GM18502 (cell line): ENCODE measurements around the gene TFPT.
A peak's percentile ranks its signal among the peaks of the same experiment; 100 is the strongest.

Experiments
- ATAC-seq: cut with Tn5 transposase; IDR thresholded peaks from one replicate; pipeline ENCODE4 v1.9.1; 2021; ENCODE audit warnings: mild to moderate bottlenecking; ENCODE audit not compliant: unreplicated experiment, poor library complexity

The TFPT gene

DNA sequence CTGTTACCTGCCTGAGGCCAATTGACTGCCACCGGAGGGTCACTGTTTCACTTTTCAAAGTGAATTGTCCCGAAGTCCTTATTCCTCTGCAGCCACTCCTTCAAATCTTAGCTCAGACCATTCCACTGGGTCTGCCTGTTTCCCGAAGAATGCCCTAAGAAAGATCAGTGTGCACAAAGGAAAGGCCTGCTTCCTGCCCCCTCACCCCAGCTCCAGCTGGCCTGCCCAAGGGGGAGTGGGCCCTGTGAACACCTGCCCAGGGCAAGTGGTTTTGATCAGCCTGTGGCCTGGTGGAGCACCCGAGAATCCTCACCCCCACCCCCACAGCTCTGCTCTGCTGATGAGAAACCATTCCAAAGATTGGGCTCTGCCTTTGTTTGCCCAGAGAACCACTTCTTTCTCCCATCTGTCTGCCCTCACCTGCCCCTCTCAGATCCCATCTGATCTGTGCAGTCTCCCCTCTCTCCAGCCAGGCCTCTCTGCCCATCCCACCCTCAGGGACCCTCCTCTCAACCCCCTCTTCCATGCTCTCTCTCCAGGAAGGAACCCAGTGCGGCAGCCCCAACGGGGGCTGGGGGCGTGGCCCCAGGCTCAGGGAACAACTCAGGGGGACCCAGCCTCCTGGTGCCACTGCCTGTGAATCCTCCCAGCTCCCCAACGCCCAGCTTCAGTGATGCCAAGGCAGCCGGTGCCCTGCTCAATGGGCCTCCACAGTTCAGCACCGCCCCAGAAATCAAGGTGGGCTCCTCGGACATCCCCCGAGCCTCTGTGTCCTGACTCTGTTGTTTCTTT lies 33.8 kb upstream of the TFPT start:
- no peak for ATAC-seq

DNA sequence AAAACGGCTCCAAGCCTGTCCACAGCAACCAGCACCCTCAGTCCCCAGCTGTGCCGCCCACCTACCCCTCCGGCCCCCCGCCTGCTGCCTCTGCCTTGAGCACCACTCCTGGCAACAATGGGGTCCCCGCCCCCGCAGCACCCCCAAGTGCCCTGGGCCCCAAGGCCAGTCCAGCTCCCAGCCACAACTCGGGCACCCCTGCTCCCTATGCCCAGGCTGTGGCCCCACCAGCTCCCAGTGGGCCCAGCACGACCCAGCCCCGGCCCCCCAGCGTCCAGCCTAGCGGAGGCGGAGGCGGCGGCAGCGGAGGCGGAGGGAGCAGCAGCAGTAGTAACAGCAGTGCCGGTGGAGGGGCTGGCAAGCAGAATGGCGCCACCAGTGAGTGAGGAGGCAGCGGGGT lies 32.7 kb upstream of the TFPT start:
- no peak for ATAC-seq

DNA sequence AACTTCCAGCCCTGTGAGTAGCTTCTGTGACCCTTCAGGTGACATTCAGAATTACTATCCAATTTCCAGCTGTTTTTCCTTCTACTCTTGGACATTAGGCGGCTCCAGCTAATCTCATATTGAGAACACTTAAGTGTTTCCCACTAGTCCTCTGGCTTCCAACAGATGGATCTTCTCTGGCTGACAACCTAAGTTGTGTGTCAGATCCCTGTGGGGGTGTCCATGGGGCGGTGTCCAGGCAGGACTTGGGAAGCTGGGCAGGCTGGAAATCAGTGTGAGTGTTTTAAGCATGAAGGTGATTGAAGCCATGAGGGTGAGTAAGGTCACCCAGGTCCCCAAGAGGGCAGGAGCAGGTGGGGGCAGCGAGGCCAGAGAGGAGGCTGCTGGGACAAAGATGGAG lies 32.2 kb upstream of the TFPT start:
- no peak for ATAC-seq

DNA sequence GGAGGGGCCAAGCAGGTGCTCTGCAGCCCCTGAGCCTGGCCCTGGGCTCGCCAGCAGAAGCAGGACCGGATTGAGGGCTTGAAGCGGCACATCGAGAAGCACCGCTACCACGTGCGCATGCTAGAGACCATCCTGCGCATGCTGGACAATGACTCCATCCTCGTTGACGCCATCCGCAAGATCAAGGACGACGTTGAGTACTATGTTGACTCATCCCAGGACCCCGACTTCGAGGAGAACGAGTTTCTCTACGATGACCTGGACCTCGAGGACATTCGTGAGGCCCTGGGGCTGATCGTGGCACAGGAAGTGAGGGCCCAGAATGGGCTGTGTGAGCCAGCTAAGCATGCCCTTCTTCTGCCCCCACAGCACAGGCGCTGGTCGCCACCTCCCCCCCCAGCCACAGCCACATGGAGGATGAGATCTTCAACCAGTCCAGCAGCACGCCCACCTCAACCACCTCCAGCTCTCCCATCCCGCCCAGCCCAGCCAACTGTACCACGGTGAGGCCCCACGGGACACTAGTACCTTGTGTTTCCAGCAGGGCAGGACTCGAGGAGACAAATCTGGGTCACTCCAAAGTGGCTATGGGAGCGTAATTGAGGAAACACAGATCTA lies 30.2 kb upstream of the TFPT start:
- ATAC-seq, result no peak

DNA sequence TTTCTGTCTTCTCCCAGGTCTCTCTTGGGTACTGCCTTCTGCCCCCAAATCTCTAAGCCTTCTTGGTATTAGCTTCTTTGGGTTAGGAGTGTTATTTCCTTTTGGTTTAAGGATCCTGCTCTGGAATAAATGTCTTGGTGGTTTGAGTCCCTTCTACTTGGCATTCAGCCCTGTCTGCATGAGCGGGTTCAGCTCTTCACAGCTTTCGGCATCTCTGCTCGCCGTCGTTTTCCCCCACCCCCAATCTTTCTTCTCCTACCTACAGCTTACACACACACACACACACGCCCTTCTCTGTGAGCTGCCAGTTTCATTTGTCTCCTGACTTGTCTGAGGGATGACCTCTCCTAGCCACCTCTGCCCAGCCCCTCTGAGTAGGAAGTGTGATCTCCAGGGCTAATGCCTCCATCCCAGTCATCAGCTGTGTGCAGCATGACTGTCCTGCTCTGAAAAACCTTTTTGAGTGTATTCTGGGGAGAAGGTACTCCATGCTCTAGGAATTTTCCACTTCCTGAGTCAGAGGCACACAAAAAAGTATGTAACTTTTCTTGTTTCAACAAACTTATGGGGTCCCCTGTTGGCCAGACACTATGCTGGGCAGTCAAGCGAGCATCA lies 26.8 kb upstream of the TFPT start:
- ATAC-seq, result no peak

- ATAC-seq, result no peak
Measured at GRCh38 chr19:54141356-54141755, 25.9 kb upstream of the TFPT start.

DNA sequence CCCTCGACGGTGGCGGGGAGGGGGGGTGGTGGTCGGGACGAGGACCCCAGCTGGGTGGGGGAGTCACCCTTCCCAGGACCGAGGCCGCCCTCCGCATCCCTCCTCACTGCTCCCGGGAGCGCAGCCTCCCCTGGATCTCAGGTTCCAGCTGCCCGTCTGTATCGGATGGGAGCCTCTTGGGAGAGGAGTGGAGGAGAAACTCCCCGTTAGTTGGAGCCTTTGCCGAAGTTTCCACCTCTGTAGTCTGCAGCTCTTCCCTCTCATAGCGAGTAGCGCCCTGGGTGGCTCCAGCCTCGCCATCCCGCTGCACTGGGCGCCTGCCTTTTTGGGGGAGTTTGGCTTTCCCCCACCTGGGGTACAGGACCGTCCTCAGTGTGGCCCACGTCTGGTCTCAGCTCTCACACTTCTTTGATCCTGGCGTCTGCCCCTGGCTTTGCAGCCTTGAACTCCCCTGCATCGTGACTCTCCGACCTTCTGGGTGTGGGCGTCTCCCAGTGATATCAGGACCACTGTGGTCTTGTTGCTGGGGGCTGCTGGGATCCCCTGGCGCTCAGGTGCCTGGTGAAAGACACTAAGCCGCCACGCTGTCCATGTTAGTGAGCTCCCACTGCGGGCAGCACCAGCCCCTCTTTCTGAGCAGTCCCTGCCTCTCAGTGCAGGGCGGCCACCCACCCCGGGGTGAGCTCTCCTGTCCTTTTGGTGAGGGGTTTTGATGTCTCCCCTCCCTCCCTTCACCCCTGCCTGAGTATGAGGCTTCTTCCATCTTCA lies 23.2 kb upstream of the TFPT start:
- no peak for ATAC-seq

- ATAC-seq, result no peak
Measured at GRCh38 chr19:54137699-54138488, 22.4 kb upstream of the TFPT start, which contains the start of gene CNOT3. Gene CNOT3, plus strand, starts transcription at chr19:54137762. Its CDS starts 5,217 bp downstream, at chr19:54142979.

GRCh38 chr19:54136864-54137698 lies 21.6 kb upstream of the TFPT start:
- peak; percentile 81 for ATAC-seq

DNA sequence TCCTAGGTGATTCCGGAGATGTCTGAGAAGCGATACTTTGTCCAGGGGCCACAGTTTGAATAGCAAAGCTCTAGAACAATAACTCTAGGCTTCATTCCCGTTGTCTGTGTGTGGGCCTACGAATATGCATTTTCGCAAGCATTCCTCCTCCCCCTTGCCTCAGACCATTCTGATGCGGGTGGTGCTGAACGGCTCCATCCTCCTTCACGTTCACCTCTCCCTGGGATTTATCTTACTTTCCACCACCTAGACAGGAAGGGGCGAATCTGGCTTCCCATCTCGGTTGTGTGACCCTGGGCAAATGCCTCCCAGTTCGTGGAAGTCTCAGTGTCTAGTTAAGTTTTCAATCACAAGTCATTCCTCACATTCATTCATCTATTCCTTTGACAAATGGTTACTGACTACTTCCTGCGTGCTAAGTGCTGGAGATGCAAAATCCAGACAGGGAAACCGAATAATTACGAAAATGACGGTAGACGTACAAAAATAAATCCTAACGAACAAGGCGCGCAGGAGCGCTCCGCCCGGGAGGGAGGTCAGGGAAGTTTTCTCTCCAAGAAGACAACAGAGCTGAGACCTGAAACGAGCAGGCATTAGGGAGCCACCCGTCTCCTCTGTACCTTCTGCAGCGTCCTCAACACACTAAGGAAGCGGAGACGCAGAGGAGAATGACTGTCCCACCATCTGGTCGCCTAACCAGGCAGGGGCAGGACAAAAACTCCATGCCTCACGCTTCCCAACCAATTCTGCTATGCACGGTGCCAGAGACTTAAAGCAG lies 20.8 kb upstream of the TFPT start:
- ATAC-seq, result no peak

GRCh38 chr19:54133957-54134590 lies 18.6 kb upstream of the TFPT start:
- ATAC-seq, result no peak

DNA sequence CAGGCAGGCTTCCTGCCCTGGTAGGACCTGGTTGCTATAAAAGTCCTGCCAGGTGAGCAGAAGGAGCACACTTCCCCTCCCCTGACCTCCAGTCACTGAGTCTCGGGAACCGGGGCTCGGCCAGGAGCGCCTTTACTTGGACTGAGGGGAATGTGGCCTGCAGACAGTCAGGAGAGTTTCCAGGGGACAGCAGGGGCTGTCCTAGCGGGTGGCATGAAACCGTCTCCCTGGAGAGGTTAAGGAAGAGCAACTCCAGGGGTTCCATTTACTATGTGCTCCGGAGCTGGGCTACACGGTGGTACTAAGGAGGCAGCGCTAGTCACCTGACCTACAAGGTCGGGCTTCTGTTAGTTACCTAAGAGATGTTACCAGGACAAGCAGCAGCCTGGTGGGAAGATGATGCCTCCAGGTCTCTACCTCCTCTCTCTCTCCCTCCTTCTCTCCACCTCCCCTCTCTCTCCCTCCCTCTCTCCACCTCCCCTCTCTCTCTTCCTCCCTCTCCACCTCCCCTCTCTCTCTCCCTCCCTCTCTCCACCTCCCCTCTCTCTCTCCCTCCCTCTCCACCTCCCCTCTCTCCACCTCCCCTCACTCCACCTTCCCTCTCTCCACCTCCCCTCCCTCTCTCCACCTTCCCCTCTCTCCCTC lies 18.0 kb upstream of the TFPT start:
- no peak for ATAC-seq

DNA sequence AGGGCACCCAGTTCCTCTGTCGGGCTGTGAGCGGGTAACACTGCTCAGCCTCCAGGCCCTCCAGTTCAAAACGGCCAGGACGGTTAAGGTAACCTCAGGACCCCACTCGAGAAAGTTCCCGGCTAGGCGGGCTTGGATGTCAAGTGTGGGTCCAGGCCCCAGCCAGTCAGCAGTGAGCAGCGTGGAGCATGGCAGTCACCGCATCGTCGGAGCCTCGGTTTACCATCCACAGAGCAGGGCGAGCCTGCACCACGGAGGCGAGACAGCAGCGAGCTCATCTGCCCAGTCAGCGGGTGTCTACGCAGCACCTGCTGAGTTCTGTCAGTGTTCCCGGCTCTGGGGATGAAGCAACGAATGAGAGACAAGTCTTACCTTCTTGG lies 14.2 kb upstream of the TFPT start:
- ATAC-seq, result no peak

DNA sequence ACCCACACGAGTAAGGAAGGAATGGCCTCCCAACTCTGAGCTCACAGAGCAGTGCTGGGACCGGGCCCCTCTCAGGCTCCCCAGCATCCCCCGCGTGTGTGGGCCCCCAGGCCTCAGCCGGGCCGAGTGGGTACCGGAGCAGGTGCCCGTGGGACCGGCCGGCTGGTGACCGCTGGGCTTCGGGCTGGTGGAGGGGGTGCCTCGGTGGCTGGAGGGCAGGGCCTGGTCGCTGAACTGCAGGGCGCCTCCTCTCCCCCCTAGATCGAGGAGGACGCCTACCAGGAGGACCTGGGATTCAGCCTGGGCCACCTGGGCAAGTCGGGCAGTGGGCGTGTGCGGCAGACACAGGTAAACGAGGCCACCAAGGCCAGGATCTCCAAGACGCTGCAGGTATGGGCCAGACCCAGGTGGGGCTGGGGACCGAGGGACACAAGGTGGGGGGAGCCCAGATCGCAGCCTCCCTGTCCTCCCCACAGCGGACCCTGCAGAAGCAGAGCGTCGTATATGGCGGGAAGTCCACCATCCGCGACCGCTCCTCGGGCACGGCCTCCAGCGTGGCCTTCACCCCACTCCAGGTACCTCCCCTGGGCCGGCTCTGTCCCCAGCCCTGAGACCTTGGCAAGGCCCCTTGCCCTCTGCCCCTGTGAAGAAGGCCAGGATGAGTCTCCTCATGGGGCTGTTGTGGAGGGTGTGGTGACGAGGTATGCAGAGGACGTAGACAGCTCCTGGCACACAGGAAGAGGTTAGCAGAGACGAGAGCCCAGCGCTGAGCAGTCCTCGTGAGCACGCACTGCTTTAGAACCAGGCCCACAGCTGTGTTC lies 13.5 kb upstream of the TFPT start:
- no peak for ATAC-seq

- no peak for ATAC-seq
Measured at GRCh38 chr19:54128441-54128725, 12.9 kb upstream of the TFPT start.

- ATAC-seq, result no peak
Measured at GRCh38 chr19:54127688-54128440, 12.4 kb upstream of the TFPT start.
